GM12892 (cell line): ENCODE results near the gene SMIM5.

Source experiments
- POLR2A ChIP-seq: IDR thresholded peaks from 2 replicates; pipeline ENCODE4 v1.6.1; 2011; ENCODE audit warnings: low read depth, low read length, control low read depth
- POLR2AphosphoS5 ChIP-seq: IDR thresholded peaks from 2 replicates; pipeline ENCODE4 v1.6.1; 2011; ENCODE audit warnings: low read depth, low read length, control low read depth
- TAF1 ChIP-seq: IDR thresholded peaks from 2 replicates; pipeline ENCODE4 v1.6.1; 2011; ENCODE audit warnings: low read depth, mild to moderate bottlenecking, control low read depth, low read length, borderline replicate concordance

DNA sequence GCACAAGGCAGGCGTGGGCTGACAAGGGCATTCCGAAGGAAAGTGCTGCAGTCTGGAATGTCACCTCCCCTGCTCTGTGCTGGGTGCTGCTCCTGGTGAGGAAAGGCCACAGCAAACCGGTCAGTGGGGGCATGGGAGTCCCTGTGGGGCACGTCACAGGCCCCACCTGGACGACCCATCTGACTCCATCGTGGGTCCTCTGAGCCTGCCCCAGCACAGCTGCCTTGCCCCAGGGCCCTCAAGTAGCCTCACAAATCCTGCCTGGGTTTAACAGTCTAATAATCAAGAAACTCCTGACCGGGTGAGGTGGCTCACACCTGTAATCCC, 48.4 kb upstream of the SMIM5 start:
- TF ChIP-seq POLR2A (no peak), POLR2AphosphoS5 (no peak), TAF1 (no peak)
